Cardiac muscle cell (in vitro differentiated cells and primary cell): Measurements from ENCODE around the gene POLN. TPM values are rescaled to one million over a fixed set of nuclear protein-coding genes. Genes with fewer than 3 reads are reported as not detected.

Experiments
- DNase-seq, 2 donors: peaks; one replicate each; pipeline versions ENCODE4 v3.0.0 to v3.0.0-alpha.2; 2010 to 2017; ENCODE audit warnings: low read depth in 1 of 2, low spot score in 1 of 2
- H3K27ac ChIP-seq: fragments of 200-600 bp; sonication (generic); 2 replicates; pipeline ENCODE4 v1.5.1; 2016
- H3K27me3 ChIP-seq: fragments of 200-600 bp; sonication (generic); 2 replicates; pipeline ENCODE4 v1.6.0; 2016; ENCODE audit warnings: control low read depth
- H3K36me3 ChIP-seq: fragments of 200-600 bp; sonication (generic); 2 replicates; pipeline ENCODE4 v1.5.1; 2016; ENCODE audit warnings: control low read depth
- H3K4me1 ChIP-seq: fragments of 200-600 bp; sonication (generic); 2 replicates; pipeline ENCODE4 v1.8.1; 2017; ENCODE audit warnings: low read depth, mild to moderate bottlenecking, mixed run types
- H3K4me3 ChIP-seq: fragments of 200-600 bp; sonication (generic); 2 replicates; pipeline ENCODE4 v1.5.1; 2016; ENCODE audit warnings: mild to moderate bottlenecking
- H3K9me3 ChIP-seq: fragments of 200-600 bp; sonication (generic); 2 replicates; pipeline ENCODE4 v1.5.1; 2017; ENCODE audit warnings: low read depth, mild to moderate bottlenecking, control low read depth
- polyA plus RNA-seq: library from polyadenylated mRNA; unstranded; fragments of >200 nt; fragmentation: Nextera tagmentation; extraction: Ambion mirVana; gene quantifications from 2 replicates; pipeline ENCODE4 v1.2.1, GENCODE V29; 2016
- total RNA-seq: library from RNA; depleted of rRNA; stranded (reverse); fragments of >200 nt; gene quantifications from 2 replicates; pipeline ENCODE4 v1.2.3, GENCODE V29; 2016
- TF ChIP-seq, protein P1 (sequence below): IDR thresholded peaks from 2 replicates; pipeline ENCODE4 v1.5.1; 2012; ENCODE audit warnings: low read depth, mild to moderate bottlenecking, low read length

POLN gene
- total and polyA plus RNA-seq, 2 experiments from 2014 or later, result 5.2 to 9.0 TPM

DNA sequence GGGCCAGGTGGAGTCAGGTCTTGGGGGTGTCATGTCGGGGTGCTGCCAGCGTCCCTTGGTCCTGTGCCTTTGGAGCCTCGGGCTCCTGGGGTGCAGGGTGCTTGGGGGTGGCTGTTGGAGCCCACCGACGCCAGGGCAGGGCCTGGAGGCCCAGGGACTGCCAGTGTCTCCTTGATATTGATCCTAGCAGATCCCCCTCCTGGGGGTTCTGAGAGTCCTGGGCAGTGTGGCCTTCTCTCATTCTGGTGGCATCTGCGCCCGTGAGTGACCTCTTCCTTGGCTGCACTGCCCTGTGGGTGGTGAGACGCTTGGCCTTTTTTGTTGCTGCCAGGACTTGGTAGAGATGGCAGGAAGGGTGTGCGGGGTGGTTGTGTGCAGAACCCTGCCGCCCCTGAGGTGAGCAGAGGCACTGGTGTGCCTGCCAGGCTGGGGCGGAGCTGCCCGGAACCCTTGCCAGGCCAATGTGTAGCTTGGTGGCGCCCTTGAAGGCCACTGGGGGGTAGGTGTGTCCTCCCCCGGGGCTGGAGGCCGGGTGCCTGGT lies 175.8 kb downstream of the POLN start:
- no peak for DNase-seq
- no peak overlapping the region for H3K27ac ChIP-seq
- H3K36me3 ChIP-seq, result no peaks in the 10 kb centered on the region
- no peaks in the 10 kb centered on the region for H3K4me1 ChIP-seq
- H3K4me3 ChIP-seq, result no peak overlapping the region
- H3K27me3 ChIP-seq, result no peaks in the 10 kb centered on the region
- H3K9me3 ChIP-seq, result no peaks in the 10 kb centered on the region
- TF ChIP-seq, protein P1, sequence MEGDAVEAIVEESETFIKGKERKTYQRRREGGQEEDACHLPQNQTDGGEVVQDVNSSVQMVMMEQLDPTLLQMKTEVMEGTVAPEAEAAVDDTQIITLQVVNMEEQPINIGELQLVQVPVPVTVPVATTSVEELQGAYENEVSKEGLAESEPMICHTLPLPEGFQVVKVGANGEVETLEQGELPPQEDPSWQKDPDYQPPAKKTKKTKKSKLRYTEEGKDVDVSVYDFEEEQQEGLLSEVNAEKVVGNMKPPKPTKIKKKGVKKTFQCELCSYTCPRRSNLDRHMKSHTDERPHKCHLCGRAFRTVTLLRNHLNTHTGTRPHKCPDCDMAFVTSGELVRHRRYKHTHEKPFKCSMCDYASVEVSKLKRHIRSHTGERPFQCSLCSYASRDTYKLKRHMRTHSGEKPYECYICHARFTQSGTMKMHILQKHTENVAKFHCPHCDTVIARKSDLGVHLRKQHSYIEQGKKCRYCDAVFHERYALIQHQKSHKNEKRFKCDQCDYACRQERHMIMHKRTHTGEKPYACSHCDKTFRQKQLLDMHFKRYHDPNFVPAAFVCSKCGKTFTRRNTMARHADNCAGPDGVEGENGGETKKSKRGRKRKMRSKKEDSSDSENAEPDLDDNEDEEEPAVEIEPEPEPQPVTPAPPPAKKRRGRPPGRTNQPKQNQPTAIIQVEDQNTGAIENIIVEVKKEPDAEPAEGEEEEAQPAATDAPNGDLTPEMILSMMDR, result no peak

DNA sequence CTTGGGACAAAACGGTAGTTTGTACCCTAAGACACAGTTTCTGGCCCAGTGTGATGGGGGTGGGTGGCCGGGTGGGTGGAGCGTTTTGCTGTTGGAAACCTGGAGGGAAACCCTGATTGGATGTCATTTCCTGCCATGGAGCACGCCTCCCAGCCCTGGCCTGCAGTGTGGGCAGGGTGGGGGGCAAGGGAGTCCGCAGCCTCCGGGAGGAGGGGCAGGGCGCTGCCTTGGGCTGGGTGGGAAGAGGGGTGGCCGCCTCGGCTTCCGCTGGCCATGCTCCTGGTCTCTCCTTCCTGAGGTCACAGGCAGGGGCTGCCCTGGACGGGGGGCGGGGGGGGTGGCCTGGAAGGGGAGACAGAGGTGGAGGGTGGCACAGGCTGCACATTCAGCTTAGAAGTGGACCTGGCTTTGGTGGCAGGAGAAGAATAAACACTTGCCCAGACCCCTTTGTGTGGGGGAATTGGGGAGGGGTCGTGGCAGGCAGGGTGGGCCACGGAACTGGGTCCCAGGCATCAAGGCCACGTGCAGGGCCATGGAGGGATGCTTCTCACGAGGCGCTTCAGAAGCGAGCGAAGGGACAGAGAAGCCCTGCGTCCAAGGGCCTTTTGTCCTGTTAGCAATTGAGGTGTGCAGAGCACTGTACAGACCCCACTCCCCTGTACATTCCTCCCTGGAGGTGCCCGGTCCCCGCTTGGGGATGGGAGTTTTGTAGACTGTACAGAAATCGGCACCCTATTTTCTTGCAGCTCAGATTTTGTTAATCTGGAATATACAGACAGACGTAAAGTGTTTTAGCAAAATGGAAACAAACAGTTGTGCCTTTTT lies 176.6 kb downstream of the POLN start:
- no peak overlapping the region for H3K27ac ChIP-seq
- H3K36me3 ChIP-seq, result no peaks in the 10 kb centered on the region
- H3K4me3 ChIP-seq, result no peak overlapping the region
- H3K4me1 ChIP-seq, result peaks cover 2% of the 10 kb centered on the region
- DNase-seq, result no peak
- no peaks in the 10 kb centered on the region for H3K27me3 ChIP-seq
- no peaks in the 10 kb centered on the region for H3K9me3 ChIP-seq
- TF ChIP-seq, protein P1, result no peak

DNA sequence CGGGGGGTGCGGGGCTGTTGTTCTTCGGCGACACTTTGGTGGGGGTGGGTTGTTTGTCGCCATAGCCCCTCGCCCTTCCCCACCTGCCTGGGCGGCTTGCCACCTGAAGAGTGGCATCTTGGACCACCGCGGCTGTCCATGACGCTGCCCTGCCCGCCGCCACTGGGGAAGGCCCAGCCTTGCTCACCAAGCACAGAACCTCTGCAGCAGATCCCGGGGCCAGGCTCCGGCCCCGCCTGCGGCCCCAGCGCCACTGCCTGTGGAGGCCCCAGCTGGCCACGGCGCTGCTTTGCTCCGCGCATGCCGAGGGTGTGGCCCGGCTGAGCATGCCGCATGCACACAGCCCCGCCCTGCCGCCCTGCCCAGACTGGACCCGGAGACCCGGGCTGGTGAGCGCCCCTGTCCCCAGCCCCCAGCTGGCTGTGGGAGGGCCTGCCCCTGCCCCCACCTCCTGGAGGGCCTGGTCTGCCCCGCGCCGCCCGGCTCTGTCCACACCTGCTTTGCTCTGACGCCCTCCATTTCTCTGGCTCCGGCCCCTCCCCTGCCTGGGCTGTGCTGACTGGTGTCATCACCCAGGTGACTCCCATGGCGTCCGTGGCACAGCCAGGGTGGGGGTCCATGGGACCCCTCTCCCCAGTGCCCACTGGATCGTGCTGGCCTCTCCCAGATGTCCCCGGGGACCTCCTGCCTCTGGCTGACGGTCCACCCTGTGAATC lies 177.5 kb downstream of the POLN start:
- DNase-seq, result no peak
- Histone ChIP-seq H3K36me3 (no peaks in the 10 kb centered on the region), H3K4me1 (peaks cover 4% of the 10 kb centered on the region), H3K9me3 (no peaks in the 10 kb centered on the region), H3K27ac (no peak overlapping the region), H3K4me3 (no peak overlapping the region), H3K27me3 (peaks cover 3% of the 10 kb centered on the region)
- TF ChIP-seq, protein P1, result no peak

DNA sequence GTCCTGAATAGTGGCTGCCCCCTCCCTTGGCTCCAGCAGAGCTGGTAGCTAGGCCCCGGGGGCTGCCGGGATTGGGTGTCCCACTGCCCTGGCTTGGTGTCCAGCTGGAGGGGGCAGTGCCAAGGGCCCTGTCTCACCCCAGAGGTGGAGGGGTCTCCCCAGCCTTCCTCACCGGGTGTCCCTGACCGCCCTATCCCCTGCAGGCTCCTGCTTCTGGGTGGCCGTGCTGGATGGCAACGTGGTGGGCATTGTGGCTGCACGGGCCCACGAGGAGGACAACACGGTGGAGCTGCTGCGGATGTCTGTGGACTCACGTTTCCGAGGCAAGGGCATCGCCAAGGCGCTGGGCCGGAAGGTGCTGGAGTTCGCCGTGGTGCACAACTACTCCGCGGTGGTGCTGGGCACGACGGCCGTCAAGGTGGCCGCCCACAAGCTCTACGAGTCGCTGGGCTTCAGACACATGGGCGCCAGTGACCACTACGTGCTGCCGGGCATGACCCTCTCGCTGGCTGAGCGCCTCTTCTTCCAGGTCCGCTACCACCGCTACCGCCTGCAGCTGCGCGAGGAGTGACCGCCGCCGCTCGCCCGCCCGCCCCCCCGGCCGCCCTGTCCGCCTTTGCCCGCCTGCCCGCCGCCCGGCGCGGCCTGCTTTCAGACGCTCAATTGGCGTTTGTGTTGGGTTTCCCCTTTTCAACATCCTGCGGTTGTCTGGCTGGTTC lies 178.2 kb downstream of the POLN start:
- peaks cover 3% of the 10 kb centered on the region for H3K27me3 ChIP-seq
- TF ChIP-seq, protein P1, result no peak
- no peak for DNase-seq
- no peaks in the 10 kb centered on the region for H3K36me3 ChIP-seq
- peaks cover 4% of the 10 kb centered on the region for H3K4me1 ChIP-seq
- H3K27ac ChIP-seq, result no peak overlapping the region
- H3K4me3 ChIP-seq, result no peak overlapping the region
- no peaks in the 10 kb centered on the region for H3K9me3 ChIP-seq

DNA sequence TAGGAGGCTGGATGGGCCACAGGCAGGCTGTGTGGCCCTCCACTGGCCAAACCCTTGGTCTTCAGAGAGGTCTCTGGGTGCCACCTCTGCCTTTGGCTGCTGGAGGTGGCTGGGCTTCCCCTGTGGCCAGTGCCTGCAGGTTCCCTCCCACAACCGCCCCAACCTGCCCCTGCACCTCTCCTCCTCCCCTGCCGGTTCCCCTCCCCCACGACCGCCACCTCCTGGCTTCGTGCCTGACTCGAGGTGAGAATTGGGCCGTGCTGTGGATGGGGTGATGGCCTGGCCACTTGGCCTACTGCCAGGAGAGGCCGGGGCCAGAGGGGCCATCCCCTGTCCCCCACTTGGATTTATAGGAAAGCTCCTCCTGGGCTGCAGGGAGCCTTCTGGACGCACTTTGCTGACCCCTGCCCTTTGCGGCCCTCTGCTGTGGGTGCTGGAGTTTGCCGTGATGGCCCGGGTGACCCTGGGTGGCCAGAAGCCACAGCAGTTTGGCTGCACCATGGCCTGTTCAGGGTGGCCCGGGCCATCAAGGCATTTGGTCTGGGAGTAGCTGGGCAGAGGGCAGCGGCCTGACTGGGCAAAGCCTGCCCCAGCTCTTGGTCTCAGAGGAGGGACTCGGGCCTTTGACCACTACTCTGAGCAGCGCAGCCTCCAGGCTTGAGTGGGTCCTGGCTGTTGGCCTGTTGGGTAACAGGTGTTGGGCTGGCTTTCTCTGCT lies 179.0 kb downstream of the POLN start:
- TF ChIP-seq, protein P1, result no peak
- no peak for DNase-seq

More for the DNA sequence above, 179.0 kb downstream of the POLN start:
- Histone ChIP-seq H3K9me3 (no peaks in the 10 kb centered on the region), H3K27me3 (peaks cover 6% of the 10 kb centered on the region), H3K4me3 (no peak overlapping the region), H3K36me3 (no peaks in the 10 kb centered on the region), H3K4me1 (peaks cover 4% of the 10 kb centered on the region), H3K27ac (no peak overlapping the region)
